ENCODE data around the gene CDK18. TPM values are rescaled to one million over a fixed set of nuclear protein-coding genes. Genes with fewer than 3 reads are reported as not detected.
A peak's percentile ranks its signal among the peaks of the same experiment; 100 is the strongest.

CDK18 gene
- total RNA-seq, 2 experiments from 2014 or later: 7.4 to 9.9 TPM

DNA sequence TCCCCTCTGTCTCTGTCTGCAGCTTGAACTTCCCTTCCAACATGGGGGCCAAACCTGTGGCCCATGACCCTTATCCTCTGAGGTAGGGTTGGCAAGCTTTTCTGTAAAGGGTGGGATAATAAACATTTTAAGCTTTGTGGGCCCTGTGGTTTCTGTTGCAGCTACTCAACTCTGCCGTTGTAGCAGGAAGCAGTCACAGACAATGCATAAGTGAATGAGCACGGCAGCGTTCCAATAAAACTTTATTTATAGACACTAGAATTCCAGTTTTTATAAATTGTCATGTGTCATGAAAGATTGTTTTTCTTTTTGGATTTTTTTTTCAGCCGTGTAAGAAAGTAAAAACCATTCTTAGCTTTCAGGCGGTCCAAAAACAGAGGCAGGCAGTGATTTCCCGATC lies 18.2 kb upstream of the CDK18 start:
- no peak overlapping the region for H3K4me3 Mint-ChIP-seq
- H3K36me3 Mint-ChIP-seq: no peaks in the 10 kb centered on the region
- H3K27me3 Mint-ChIP-seq: peaks cover 38% of the 10 kb centered on the region
- POLR2A ChIA-PET: no interaction called here
- H3K4me1 Mint-ChIP-seq: peaks cover 23% of the 10 kb centered on the region
- ATAC-seq (ENCODE audit: low read depth) (no peak), DNase-seq (no peak)
- H3K9me3 Mint-ChIP-seq: no peaks in the 10 kb centered on the region
- H3K27ac Mint-ChIP-seq: no peak overlapping the region

DNA sequence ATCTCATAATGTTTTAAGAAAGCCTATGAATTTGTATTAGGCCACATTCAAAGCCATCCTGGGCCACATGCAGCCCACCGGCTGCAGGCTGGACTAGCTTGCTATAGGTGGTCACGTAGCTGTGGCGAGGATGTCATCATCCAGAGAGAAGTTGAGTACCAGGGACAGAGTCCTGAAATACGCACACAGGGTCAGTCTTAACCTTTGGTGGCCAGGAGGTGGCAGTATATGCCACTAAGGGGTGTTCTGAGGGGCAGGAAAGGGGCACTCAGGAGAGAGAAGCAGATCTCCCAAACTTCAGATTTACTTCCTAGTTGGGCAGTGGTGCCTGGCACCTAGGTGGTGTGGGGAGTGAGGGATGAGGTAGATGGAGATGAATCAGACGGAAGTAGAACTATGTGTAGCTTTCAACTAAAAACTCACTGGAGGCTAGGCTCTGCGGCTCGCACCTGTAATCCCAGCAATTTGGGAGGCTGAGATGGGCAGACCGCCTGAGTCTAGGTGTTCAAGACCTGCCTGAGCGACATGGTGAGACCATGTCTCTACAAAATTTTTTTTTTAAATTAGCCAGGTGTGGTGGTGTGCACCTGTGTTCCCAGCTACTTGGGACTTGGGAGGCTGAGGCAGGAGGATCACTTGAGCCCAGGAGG lies 16.3 kb upstream of the CDK18 start:
- Mint-ChIP-seq H3K36me3 (no peaks in the 10 kb centered on the region), H3K9me3 (no peaks in the 10 kb centered on the region), H3K27me3 (peaks cover 38% of the 10 kb centered on the region), H3K27ac (no peak overlapping the region), H3K4me1 (peaks cover 10% of the 10 kb centered on the region), H3K4me3 (no peak overlapping the region)
- ATAC-seq (ENCODE audit: low read depth) (peak; percentile 75), DNase-seq (no peak)
- POLR2A ChIA-PET: interaction anchor here (1.7 kb wide), 1 partner anchor 36 kb away, joined by 8 read pairs; no protein-coding TSS in a partner anchor

DNA sequence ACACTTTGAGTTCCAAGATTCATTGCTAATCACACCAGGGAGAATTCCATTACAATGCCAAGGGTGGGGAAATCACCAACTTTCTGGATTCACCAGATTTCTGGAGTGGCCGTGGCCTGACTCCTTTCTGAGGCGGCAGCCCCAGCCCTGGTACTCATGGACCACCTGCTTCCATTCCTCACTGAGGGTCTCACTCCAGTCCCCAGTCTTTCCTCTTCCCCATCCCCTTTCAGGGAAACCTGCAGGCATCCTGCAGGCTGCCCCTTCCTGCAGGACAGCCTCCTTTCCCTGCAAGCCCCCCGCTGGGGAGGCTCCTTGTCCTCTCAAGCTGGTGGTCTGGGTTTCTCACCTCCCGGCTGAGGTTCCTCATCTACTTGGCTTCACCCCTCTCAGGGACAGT lies 12.7 kb upstream of the CDK18 start:
- ATAC-seq (ENCODE audit: low read depth) (no peak), DNase-seq (no peak)
- H3K4me3 Mint-ChIP-seq: no peak overlapping the region
- H3K4me1 Mint-ChIP-seq: peaks cover 8% of the 10 kb centered on the region
- no peak overlapping the region for H3K27ac Mint-ChIP-seq
- no peaks in the 10 kb centered on the region for H3K36me3 Mint-ChIP-seq
- POLR2A ChIA-PET: no interaction called here
- H3K9me3 Mint-ChIP-seq: no peaks in the 10 kb centered on the region
- peaks cover 33% of the 10 kb centered on the region for H3K27me3 Mint-ChIP-seq

DNA sequence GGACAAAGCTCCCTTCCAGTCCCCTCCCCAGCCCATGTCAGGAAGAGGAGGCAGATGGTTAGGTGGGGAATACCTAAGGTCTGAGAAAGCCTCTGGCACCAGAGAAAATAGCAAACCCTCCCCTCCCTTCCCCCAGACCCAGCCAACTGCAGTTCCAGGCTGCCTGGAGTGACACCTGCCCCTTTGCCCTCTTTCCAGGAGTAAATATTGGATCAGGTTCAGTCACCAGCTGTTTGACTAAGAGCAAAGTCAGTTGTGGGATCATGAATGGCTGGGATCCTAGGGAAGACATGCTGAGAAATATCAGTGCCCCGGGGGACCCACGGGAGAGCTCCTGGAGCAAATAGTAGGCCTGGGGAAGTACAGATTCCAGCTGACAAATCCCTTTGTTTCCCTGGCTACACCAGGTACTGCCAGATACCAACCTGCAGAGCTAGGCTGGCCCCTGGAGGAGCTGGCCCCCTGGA lies 12.2 kb upstream of the CDK18 start:
- POLR2A ChIA-PET: no interaction called here
- no peak overlapping the region for H3K27ac Mint-ChIP-seq
- H3K36me3 Mint-ChIP-seq: no peaks in the 10 kb centered on the region
- no peak overlapping the region for H3K4me3 Mint-ChIP-seq
- ATAC-seq (ENCODE audit: low read depth): no peak
- DNase-seq: no peak
- H3K9me3 Mint-ChIP-seq: no peaks in the 10 kb centered on the region
- peaks cover 8% of the 10 kb centered on the region for H3K4me1 Mint-ChIP-seq
- H3K27me3 Mint-ChIP-seq: peaks cover 33% of the 10 kb centered on the region

DNA sequence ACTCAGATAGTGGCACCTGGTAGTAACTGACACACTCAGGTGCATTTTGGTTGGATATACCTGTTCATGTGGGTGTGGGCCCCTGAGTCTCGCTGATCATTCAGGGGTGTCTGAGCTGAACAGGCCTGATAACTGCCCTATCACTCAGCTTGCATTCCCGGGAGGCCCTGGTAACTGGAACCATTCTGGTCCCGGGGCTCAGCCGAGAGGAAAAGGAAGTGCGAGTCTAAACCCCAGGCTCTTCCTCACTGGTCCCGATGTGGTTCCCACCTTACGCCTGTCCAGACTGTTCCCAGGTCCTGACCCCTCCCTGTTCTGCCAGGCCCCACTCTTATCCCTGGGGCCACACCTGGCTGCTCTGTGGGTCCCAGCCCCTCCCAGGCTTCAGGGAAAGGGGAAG lies 11.7 kb upstream of the CDK18 start:
- no peaks in the 10 kb centered on the region for H3K9me3 Mint-ChIP-seq
- H3K27me3 Mint-ChIP-seq: peaks cover 33% of the 10 kb centered on the region
- no peak for ATAC-seq (ENCODE audit: low read depth)
- H3K27ac Mint-ChIP-seq: no peak overlapping the region
- POLR2A ChIA-PET: no interaction called here
- H3K4me1 Mint-ChIP-seq: peaks cover 8% of the 10 kb centered on the region
- H3K4me3 Mint-ChIP-seq: no peak overlapping the region
- H3K36me3 Mint-ChIP-seq: no peaks in the 10 kb centered on the region
- DNase-seq: no peak

DNA sequence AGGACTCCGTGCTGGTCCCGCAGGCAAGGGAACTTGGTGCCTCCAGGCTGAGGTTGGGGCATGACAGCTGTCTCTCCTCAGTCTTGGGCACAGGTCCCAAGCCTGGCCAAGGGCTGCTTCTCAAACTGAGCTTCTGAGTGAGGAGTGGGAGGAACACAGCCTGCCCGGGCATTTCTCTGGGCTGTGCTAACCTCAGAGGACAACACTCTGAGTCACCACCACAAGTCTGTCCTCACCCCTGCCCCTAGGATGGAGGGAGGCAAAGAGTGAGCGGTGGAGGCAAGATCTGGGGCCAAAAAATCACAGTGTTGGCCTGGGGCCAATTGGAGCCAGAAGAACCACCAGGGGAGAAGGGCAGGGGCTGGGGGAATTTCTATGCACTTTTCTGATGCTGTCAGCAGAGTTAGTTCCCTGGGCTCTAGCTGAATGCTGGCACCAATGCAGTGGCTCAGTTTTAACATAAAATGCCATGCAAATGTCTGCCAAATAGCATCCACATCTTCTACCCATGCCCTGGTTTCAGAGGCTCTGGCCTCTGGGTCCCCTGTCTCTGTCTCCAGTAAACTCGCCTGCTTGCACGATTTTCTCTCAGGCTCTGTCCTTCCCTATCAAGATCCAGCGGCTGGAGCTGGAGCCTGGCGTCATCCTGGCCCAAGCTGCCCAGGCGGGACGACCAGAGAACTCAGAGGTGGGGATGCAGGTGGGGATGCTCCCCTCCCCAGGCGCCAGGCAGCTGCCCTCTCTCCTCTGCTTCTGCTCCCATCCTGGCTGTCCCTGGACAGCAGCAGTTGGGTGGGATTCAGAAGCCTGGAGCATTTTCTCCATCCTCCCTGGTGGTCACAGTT lies 11.0 kb upstream of the CDK18 start:
- Mint-ChIP-seq H3K9me3 (no peaks in the 10 kb centered on the region), H3K4me3 (no peak overlapping the region), H3K4me1 (peaks cover 8% of the 10 kb centered on the region), H3K27me3 (peaks cover 27% of the 10 kb centered on the region), H3K36me3 (no peaks in the 10 kb centered on the region), H3K27ac (no peak overlapping the region)
- DNase-seq (no peak), ATAC-seq (ENCODE audit: low read depth) (peak; percentile 39)
- POLR2A ChIA-PET: no interaction called here

DNA sequence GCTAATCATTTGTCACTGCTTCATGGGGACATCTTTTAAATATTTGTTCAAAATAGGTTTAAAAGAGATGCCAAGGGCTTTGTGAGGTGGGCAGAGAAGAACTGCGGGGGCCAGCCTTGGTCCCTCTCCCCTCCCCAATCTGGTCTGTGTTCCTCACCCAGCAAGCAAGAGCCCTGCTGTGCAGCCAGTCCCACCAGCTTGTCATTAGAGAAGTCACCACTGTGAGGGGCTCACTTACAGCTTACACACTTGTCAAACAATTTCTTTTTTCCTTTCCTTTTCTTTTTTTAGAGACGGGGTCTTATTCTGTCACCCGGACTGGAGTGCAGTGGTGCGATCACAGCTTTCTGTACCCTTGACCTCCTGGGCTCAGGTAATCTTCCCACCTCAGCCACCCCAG lies 10.4 kb upstream of the CDK18 start:
- ATAC-seq (ENCODE audit: low read depth) (no peak), DNase-seq (no peak)

DNA sequence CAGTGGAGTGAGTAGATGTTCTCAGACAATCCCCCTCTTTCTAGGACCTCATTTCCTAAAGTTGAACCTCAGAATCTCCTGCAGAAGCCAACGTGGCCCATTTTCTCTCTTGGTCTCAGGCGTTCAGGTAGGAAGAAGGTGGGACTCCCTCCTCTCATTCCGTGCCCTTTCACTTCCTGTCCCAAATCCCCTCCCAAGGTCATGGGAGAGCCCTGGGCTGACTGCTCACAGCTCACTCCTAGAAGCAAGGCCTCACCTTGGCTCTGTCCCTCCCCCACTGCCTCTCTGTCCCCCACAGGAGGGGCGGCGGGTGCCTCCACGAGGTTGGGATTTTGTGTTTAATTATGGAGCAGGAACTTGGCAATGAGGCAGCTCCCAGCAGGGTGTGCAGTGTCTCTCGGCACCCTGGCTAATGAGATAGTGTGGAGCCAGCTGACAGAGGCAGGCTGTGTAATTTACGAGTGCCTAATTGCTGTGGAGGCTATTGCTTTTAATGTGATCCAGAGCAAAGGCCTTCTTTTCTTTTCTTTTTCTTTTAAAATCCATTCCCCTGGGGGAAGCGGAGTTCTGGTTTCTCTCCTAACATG lies 9.1 kb upstream of the CDK18 start:
- no peak overlapping the region for H3K27ac Mint-ChIP-seq
- H3K4me1 Mint-ChIP-seq: peaks cover 2% of the 10 kb centered on the region
- no peaks in the 10 kb centered on the region for H3K9me3 Mint-ChIP-seq
- no peaks in the 10 kb centered on the region for H3K36me3 Mint-ChIP-seq
- POLR2A ChIA-PET: no interaction called here
- DNase-seq (no peak), ATAC-seq (ENCODE audit: low read depth) (no peak)
- no peak overlapping the region for H3K4me3 Mint-ChIP-seq
- H3K27me3 Mint-ChIP-seq: peaks cover 27% of the 10 kb centered on the region

More for the DNA sequence above, 10.4 kb upstream of the CDK18 start:
- H3K4me1 Mint-ChIP-seq: peaks cover 8% of the 10 kb centered on the region
- no peaks in the 10 kb centered on the region for H3K36me3 Mint-ChIP-seq
- no peaks in the 10 kb centered on the region for H3K9me3 Mint-ChIP-seq
- H3K27me3 Mint-ChIP-seq: peaks cover 27% of the 10 kb centered on the region
- H3K4me3 Mint-ChIP-seq: no peak overlapping the region
- POLR2A ChIA-PET: no interaction called here
- no peak overlapping the region for H3K27ac Mint-ChIP-seq

DNA sequence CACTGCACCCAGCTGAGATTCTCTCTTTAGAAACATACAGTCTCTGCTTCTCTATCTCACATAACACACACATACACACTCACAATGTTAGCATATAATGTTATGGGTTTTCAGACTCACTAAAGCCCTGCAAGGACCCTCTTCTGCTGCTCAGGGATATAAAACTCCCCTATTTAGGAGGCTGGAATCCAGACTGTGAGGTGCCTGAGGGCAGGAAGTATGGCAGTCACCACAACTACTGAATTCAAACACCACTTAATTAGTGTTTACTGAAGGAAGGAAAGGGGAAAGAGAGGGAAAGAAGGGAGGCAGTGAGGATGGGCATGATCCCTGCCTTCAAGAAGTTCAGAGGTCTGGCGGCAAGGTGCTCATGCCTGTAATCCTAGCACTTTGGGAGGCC lies 7.8 kb upstream of the CDK18 start:
- no peak overlapping the region for H3K27ac Mint-ChIP-seq
- H3K36me3 Mint-ChIP-seq: no peaks in the 10 kb centered on the region
- no peak for DNase-seq
- ATAC-seq (ENCODE audit: low read depth): no peak
- H3K4me3 Mint-ChIP-seq: no peak overlapping the region
- H3K27me3 Mint-ChIP-seq: peaks cover 25% of the 10 kb centered on the region
- peaks cover 2% of the 10 kb centered on the region for H3K4me1 Mint-ChIP-seq
- POLR2A ChIA-PET: no interaction called here
- no peaks in the 10 kb centered on the region for H3K9me3 Mint-ChIP-seq

DNA sequence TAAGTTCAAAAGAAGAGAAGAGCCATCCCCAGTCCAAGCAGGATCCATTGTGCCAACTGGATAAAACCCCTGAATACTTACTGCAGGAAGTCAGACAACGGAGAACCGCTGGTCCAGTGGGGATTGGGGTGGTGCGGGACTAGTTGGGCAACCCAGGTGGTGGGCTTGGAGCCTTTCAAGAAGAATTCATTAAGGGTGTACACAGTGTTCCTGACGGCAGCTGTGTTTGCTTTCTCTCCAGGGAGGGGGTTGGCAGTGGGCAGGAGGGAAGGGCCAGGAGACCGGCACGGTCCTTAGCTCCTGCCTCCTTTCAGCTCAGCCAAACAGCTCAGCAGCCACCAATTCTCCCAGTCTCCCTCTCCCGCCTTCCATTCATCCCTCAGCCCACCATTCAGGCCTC lies 7.1 kb upstream of the CDK18 start:
- peaks cover 2% of the 10 kb centered on the region for H3K4me1 Mint-ChIP-seq
- H3K27ac Mint-ChIP-seq: no peak overlapping the region
- H3K4me3 Mint-ChIP-seq: no peak overlapping the region
- no peak for DNase-seq
- H3K9me3 Mint-ChIP-seq: no peaks in the 10 kb centered on the region
- H3K27me3 Mint-ChIP-seq: peaks cover 20% of the 10 kb centered on the region
- ATAC-seq (ENCODE audit: low read depth): no peak
- POLR2A ChIA-PET: no interaction called here
- no peaks in the 10 kb centered on the region for H3K36me3 Mint-ChIP-seq

DNA sequence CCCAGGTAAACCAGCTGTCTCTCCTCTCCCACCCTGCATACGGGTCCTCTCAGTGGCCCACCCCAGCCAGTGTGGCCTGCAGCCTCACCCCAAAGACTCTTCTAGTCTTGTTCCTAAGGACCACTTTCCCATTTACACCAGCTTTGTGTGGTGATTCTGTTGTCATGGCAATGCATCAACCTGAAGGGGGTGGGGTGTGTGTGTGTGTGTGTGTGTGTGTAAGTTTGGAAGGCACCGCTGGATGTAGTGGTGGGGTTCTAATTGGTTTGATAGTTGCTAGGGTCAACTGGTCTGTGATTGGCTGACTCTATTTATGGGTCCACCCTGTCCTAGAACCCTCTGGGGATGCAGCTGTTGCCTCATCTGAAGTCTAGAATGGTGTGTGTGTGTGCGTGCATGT lies 4.7 kb upstream of the CDK18 start:
- no peak overlapping the region for H3K27ac Mint-ChIP-seq
- no peak overlapping the region for H3K4me3 Mint-ChIP-seq
- ATAC-seq (ENCODE audit: low read depth) (no peak), DNase-seq (no peak)
- no peaks in the 10 kb centered on the region for H3K9me3 Mint-ChIP-seq
- H3K27me3 Mint-ChIP-seq: peaks cover 5% of the 10 kb centered on the region
- H3K36me3 Mint-ChIP-seq: no peaks in the 10 kb centered on the region
- POLR2A ChIA-PET: no interaction called here
- peaks cover 4% of the 10 kb centered on the region for H3K4me1 Mint-ChIP-seq

DNA sequence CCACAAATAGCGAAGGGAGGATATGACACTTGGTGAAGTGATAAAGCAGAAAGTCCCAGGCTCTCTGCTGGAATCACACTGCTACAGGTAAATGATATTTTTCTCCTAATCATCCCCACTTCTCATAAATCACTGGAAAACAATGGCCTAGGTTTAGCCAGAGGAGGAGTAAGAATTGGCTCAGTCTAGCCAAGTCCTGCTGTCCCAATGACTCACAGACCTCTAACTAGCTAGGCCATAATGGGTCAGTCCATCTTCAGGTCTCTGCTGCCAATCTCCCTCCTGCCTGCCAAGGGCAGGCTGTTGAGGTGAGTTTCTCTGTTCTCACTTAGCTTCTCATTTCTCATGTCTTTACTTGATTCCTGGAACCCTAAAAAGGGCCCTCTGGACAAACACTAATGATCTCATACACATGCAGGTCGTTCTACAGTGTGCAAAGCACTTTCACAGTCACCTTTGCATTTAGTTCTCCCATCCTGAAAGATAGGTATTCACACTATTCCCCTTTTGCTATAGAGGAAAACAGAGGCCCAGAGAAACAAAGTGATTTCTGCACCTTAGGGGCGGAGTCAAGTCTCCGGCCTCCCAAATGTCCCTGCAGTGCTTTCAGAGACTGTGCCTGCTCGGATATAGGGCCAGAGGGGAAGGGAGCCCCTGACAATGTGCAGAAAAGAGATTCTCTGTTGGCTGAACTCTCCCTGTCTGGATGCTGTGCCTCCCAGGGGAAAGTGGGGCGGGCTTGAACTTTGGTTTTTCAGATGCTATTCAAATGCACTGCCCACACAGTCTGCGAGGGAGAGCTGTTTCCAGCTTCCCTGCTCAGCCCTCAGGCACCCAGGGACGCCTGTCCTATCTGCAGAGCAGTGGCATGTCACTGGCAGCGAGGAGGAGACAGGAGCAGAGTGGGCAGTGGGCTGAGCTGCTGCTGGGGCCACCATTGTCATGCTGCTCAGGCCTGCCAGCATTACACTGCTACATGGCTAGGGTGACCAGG lies 3.9 kb upstream of the CDK18 start:
- no peak overlapping the region for H3K4me3 Mint-ChIP-seq
- H3K36me3 Mint-ChIP-seq: no peaks in the 10 kb centered on the region
- POLR2A ChIA-PET: no interaction called here
- peaks cover 5% of the 10 kb centered on the region for H3K27me3 Mint-ChIP-seq
- DNase-seq: no peak
- no peak for ATAC-seq (ENCODE audit: low read depth)
- peaks cover 9% of the 10 kb centered on the region for H3K4me1 Mint-ChIP-seq
- no peak overlapping the region for H3K27ac Mint-ChIP-seq
- H3K9me3 Mint-ChIP-seq: no peaks in the 10 kb centered on the region
